DOHH2 (cell line): ENCODE results near the gene KIFC1.

Source experiments
- H3F3A ChIP-seq: fragments of 200-600 bp; sonication (generic), shearing (Covaris generic); 2 replicates; pipeline ENCODE4 v1.6.0; 2016; ENCODE audit warnings: antibody characterized with exemption, mild to moderate bottlenecking; ENCODE audit not compliant: control insufficient read depth, insufficient read depth
- H3K27ac ChIP-seq: fragments of 200-600 bp; sonication (generic); 2 replicates; pipeline ENCODE4 v1.5.1; 2014; ENCODE audit warnings: low read depth, mild to moderate bottlenecking, low read length, moderate library complexity
- H3K27me3 ChIP-seq: fragments of 200-600 bp; sonication (generic); 2 replicates; pipeline ENCODE4 v1.6.1; 2014; ENCODE audit warnings: mild to moderate bottlenecking, low read length, mixed read lengths; ENCODE audit not compliant: control insufficient read depth
- H3K36me3 ChIP-seq: fragments of 200-600 bp; sonication (generic); 2 replicates; pipeline ENCODE4 v1.6.1; 2014; ENCODE audit warnings: mild to moderate bottlenecking, low read length, moderate library complexity, mixed read lengths; ENCODE audit not compliant: control insufficient read depth
- H3K4me1 ChIP-seq: fragments of 200-600 bp; sonication (generic); 2 replicates; pipeline ENCODE4 v1.6.1; 2014; ENCODE audit warnings: mild to moderate bottlenecking, low read length, mixed read lengths; ENCODE audit not compliant: control insufficient read depth
- H3K4me2 ChIP-seq: fragments of 200-600 bp; sonication (generic); 2 replicates; pipeline ENCODE4 v1.6.0; 2014; ENCODE audit warnings: mild to moderate bottlenecking, low read length, moderate library complexity
- H3K4me3 ChIP-seq: fragments of 200-600 bp; sonication (generic); 2 replicates; pipeline ENCODE4 v1.5.1; 2014; ENCODE audit warnings: mild to moderate bottlenecking, low read length, mixed read lengths
- H3K79me2 ChIP-seq: fragments of 200-600 bp; sonication (generic); 2 replicates; pipeline ENCODE4 v1.6.1; 2014; ENCODE audit warnings: mild to moderate bottlenecking, low read length, mixed read lengths; ENCODE audit not compliant: control insufficient read depth
- H3K9me2 ChIP-seq: fragments of 200-600 bp; sonication (generic); replicated peaks from 2 replicates; pipeline ENCODE4 v1.6.1; 2014; ENCODE audit warnings: mild to moderate bottlenecking, low read length, mixed read lengths; ENCODE audit not compliant: control insufficient read depth
- H3K9me3 ChIP-seq: fragments of 200-600 bp; sonication (generic); 2 replicates; pipeline ENCODE4 v1.6.1; 2014; ENCODE audit warnings: antibody characterized with exemption, low read length, mixed read lengths; ENCODE audit not compliant: control insufficient read depth, insufficient read depth
- H4K20me1 ChIP-seq: fragments of 200-600 bp; sonication (generic); 2 replicates; pipeline ENCODE4 v1.6.0; 2014; ENCODE audit warnings: low read depth, mild to moderate bottlenecking, antibody characterized with exemption, low read length, moderate library complexity; ENCODE audit not compliant: control insufficient read depth, insufficient read depth
- EZH2phosphoT487 ChIP-seq: fragments of 200-600 bp; sonication (generic); IDR thresholded peaks from 2 replicates; pipeline ENCODE4 v1.6.1; 2017; ENCODE audit warnings: borderline replicate concordance, mild to moderate bottlenecking, antibody characterized with exemption, low read length, moderate library complexity, mixed read lengths
- TF ChIP-seq, protein P1 (sequence below): fragments of 200-600 bp; sonication (generic); IDR thresholded peaks from one replicate; pipeline ENCODE4 v1.5.1; 2014; ENCODE audit warnings: antibody characterized with exemption, mild to moderate bottlenecking, low read depth, low read length; ENCODE audit not compliant: poor library complexity, severe bottlenecking

KIFC1 gene

DNA sequence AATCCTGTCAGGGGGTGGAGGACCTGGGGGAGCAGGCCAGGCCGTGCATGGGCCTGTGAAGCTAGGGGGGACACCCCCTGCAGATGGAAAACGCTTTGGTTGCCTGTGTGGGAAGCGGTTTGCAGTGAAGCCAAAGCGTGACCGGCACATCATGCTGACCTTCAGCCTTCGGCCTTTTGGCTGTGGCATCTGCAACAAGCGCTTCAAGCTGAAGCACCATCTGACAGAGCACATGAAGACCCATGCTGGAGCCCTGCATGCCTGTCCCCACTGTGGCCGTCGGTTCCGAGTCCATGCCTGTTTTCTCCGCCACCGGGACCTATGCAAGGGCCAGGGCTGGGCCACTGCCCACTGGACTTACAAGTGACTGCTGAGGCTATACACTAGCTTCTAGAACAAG lies 64.5 kb downstream of the KIFC1 start:
- H3K4me3 ChIP-seq, result no peak overlapping the region
- peaks cover 38% of the 10 kb centered on the region for H3K79me2 ChIP-seq
- H3K36me3 ChIP-seq, result peaks cover 22% of the 10 kb centered on the region
- TF ChIP-seq, protein P1, sequence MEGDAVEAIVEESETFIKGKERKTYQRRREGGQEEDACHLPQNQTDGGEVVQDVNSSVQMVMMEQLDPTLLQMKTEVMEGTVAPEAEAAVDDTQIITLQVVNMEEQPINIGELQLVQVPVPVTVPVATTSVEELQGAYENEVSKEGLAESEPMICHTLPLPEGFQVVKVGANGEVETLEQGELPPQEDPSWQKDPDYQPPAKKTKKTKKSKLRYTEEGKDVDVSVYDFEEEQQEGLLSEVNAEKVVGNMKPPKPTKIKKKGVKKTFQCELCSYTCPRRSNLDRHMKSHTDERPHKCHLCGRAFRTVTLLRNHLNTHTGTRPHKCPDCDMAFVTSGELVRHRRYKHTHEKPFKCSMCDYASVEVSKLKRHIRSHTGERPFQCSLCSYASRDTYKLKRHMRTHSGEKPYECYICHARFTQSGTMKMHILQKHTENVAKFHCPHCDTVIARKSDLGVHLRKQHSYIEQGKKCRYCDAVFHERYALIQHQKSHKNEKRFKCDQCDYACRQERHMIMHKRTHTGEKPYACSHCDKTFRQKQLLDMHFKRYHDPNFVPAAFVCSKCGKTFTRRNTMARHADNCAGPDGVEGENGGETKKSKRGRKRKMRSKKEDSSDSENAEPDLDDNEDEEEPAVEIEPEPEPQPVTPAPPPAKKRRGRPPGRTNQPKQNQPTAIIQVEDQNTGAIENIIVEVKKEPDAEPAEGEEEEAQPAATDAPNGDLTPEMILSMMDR, result no peak
- TF ChIP-seq EZH2phosphoT487, result no peak
- H3K27me3 ChIP-seq, result no peaks in the 10 kb centered on the region
- H4K20me1 ChIP-seq, result no peaks in the 10 kb centered on the region
- peaks cover 5% of the 10 kb centered on the region; the same call in 1 of the 2 replicates for H3F3A ChIP-seq
- no peak overlapping the region for H3K4me2 ChIP-seq
- H3K4me1 ChIP-seq, result peaks cover 20% of the 10 kb centered on the region
- no peaks in the 10 kb centered on the region for H3K9me2 ChIP-seq
- no peaks in the 10 kb centered on the region for H3K9me3 ChIP-seq
- no peak overlapping the region for H3K27ac ChIP-seq

DNA sequence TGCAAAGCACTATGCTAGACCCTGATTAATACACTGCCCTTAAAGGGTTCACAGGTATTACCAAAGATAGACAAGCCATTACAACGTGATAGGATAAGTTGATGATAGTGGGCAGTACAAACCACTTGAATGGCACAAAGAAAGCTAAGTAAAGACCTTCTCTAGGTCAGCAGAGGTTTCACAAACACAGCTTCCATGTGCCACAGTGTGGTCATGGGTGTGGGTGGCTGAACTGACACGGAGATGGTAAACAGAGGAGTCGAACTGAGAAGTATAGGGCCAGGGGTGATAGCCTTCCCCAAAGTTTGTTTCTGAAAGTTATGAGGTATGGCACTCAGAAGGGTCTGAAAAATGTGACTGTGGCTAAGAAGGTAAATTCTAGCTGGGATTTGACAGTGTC lies 67.1 kb downstream of the KIFC1 start:
- TF ChIP-seq, protein P1, result no peak
- no peak for TF ChIP-seq EZH2phosphoT487
- Histone ChIP-seq H3K9me3 (no peaks in the 10 kb centered on the region), H3K36me3 (peaks cover 22% of the 10 kb centered on the region)

DNA sequence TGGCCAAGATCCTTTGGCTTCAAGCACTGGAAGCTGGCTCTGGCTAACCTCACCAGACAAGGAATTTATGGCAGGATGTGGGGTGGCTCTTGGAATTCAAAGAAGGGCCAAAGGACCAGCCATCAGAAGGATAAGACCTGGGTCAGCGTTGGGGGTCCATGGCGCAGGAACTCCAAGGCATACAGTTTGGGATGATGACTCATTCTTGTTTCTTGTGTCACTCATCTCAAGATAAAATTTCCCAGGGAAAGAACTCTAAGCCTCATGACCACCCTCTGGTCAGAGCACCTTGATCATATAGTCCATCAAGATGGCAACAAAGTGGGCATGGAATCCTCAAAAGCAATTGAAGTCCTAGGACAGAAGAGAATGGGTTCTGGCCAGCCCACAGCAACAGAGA lies 67.6 kb downstream of the KIFC1 start:
- Histone ChIP-seq H3F3A (no peaks in the 10 kb centered on the region), H4K20me1 (no peaks in the 10 kb centered on the region), H3K4me1 (peaks cover 13% of the 10 kb centered on the region), H3K79me2 (peaks cover 24% of the 10 kb centered on the region), H3K27me3 (no peaks in the 10 kb centered on the region), H3K4me2 (no peak overlapping the region), H3K36me3 (peaks cover 19% of the 10 kb centered on the region), H3K4me3 (no peak overlapping the region), H3K27ac (no peak overlapping the region), H3K9me2 (no peaks in the 10 kb centered on the region), H3K9me3 (no peaks in the 10 kb centered on the region)
- TF ChIP-seq EZH2phosphoT487, result no peak
- TF ChIP-seq, protein P1, result no peak

More for the DNA sequence above, 67.1 kb downstream of the KIFC1 start:
- Histone ChIP-seq H3K27me3 (no peaks in the 10 kb centered on the region), H4K20me1 (no peaks in the 10 kb centered on the region), H3K27ac (no peak overlapping the region), H3K4me3 (no peak overlapping the region), H3K4me1 (peaks cover 13% of the 10 kb centered on the region), H3K9me2 (no peaks in the 10 kb centered on the region), H3K79me2 (peaks cover 29% of the 10 kb centered on the region), H3K4me2 (no peak overlapping the region), H3F3A (peaks cover 3% of the 10 kb centered on the region; the same call in 1 of the 2 replicates)
